DLD1 (cell line): Measurements from ENCODE around the gene C10orf67.
"Not testable (repeated sequence)": the region's sequence is repeated elsewhere in the genome, so short reads cannot be mapped to it uniquely, and the experiment has no call there.

Experiments used
- in situ Hi-C: cut with HindIII; loops from 2 replicates; pipeline ENCODE4 v1.10.0; 2017; ENCODE audit warnings: low sequenced_read_pairs

The C10orf67 gene

DNA sequence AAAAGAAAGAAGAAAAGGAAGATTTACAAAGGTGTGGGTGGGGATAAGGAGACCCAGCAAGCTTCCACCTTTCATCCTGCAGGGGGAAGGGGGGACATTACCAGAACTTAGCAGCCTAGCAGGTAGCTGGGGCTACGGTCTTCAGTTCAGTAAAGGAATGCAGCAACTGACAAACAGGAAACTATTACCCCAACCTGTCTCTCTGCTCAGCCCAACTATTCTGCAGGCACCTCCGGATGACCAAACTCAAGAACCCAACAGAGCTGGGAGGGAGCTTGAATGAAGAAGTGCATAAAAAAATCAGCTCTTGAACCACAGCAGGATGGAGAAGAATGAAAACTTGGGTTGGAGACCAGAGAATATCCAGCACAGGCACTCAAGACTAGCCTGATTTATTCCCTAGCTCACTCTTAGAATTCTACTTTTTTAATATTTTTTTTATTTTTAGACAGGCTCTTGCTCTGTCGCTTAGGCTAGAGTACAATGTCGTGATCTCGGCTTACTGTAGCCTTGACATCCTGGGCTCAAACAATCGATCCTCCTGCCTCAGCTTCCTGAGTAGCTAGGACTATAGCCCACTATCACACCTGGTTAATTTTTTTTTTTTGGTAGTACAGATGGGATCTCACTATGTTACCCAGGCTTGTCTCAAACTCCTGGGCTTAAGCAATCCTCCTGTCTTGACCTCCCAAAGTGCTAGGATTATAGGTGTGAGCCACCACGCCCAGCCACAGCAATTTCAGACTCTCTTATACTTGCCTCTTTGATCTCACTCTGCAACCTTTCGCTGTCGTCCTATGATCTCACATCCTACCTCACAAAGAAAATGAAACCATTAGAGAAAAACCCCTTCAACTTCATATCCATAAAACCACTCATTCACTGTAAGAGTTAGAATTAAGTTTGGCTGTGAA, 18.5 kb upstream of the C10orf67 start:
- in situ Hi-C loops = no loop called here

DNA sequence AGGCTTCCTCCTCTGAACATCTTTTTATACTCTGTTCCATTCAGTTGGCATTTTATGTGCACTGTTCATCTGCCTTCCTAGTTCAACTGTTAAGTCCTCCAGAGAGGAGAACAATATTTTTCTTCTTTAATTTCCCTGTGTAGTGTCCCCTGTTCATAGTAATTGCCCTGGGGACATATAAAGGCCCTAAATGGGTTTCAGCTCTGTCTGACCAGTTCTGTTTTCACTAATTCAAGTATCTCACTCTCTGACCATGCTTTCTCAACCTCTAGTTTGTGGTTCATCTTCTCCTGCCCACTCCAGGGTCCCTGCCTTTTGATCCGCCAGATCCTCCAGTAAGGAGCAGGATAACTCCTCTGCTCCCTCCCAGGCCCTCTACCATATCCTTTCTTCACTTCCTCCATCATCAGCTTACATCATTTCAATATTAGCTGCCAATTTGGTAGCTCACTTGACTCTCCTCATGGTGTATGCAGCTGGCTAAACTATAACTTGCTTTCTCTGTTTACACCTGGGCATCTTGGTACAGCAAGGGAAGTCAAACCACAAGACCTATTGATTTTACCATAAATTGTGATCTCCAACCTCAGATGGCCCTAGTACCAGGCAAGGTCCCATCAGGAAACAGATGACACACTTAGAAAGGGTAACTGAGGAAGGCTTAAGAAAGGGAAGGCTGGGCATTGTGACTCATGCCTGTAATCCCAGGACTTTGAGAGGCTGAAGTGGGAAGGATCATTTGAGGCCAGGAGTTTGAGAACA, 17.7 kb upstream of the C10orf67 start:
- in situ Hi-C loops = no loop called here

DNA sequence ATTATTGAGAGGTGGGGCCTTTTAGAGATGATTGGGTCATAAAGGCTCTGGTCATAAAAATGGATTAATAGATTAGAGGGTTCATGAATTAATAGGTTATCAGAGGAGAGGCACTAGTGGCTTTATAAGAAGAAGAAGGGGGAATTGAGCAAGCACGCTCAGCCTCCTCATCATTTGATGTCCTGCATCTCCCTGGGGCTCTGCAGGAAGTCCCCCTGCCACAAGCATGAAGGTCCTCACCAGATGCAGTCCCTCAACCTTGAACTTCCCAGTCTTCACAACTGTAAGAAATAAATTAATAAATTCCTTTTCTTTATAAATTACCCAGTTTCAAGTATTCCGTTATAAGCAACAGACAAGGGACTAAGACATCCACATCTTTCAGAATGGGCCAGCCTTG, 17.1 kb upstream of the C10orf67 start:
- in situ Hi-C loops = no loop called here

DNA sequence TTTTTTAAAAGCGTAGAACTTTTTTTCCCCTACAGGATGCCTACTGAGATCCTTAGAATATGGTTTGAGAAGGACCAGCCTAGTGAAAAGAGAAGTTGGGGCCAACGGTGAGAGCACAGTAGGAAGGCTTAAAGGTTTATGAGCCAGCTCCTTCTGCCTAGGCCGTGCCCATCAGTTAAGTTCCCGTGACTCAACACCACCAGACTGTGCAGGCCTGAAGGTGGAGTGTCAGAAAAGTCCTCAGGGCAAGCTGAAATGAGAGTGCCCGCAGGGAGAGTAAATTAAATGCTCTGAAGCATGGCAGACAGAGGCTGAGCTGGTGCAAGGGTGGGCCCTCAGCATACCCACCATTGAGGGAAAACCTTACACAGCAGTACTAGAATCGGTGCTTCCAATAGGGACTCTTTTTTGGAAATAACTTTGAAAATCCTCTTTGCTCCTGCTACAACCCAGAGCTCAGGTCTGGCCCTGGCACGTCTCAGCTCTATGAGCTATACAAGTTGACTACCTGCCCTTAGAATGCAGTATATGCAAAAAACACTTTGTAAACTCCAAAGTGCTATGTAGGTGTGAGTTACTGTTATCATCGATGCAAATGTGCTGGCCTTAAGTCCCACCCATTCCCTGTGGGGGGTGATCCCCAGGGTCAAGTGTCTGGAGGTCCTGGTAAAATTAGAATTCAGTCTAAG, 15.2 kb upstream of the C10orf67 start:
- in situ Hi-C loops = no loop called here

DNA sequence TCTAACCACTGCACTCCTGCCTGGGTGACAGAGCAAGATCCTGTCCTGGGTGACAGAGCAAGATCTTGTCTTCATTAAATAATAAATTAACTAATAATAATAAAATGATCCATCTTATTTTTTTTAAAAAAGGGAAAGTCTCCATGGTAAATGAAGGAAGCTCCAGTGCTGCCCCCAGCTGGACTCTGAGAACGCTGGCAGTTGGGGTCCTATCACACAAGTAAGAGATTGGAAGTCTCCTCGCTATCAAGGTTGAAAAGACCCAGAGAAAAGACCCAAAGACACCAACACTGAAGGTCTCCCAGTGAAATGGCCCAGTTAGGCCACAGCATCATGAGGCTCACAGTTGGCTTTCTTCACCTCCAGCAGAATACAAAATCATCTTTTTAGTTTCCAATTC, 13.8 kb upstream of the C10orf67 start:
- in situ Hi-C loops = no loop called here

DNA sequence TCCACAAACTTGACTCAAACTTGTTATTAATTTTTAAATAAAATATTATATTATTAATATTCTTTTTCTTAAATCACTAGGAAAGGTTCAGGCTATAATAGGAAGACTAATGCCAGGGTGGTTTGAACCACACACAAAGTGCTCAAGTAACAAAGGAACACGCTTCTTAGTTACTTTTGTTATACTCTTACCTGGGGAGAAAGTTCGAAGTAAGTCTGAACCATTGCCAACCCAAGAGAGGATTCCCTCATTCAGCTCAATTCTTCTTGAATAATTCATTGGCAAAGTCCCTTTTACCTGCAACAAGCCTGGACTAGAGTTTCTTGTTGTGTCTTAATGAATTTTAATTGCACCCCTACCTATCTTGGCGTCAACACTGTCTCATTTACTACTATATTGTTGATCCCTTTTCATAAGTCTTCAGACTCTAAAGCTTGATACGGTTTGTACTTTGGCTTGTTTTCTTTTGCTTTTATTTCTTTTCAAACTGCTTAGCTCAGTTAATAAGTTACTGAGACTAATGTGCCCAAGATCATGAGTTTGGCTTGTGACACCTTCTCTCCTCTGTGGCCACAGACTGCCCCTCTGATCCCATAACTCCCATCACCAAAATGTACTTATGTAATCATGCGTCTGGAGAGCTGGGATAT, 10.2 kb upstream of the C10orf67 start:
- in situ Hi-C loops = no loop called here

DNA sequence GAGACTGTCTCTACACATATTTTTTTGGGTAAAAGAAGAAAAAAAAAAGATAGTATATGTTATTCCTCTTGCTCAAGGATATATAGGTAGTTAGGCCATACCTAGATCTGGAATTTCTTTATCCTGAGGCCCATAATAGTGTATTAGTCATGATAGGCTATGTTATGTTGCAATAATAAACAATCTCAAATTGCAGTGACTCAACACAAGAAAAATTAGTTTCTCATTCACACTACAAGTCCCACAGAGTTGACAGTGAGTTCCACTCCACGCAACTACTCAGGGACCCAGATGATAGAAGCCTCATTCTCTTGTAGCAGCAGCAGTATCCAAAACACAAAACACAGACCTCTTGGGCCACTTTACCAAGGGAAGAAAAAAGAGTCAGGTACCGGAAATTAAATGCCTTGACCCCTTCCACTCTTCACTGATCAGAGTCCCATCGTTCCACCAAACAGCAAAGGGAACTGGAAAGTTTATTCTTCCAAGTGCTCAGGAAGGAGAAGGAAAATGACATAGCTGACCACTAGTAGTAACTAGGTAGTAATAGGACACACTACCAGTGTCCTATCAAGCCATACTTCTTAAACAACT, 7.4 kb upstream of the C10orf67 start:
- in situ Hi-C loops = no loop called here

DNA sequence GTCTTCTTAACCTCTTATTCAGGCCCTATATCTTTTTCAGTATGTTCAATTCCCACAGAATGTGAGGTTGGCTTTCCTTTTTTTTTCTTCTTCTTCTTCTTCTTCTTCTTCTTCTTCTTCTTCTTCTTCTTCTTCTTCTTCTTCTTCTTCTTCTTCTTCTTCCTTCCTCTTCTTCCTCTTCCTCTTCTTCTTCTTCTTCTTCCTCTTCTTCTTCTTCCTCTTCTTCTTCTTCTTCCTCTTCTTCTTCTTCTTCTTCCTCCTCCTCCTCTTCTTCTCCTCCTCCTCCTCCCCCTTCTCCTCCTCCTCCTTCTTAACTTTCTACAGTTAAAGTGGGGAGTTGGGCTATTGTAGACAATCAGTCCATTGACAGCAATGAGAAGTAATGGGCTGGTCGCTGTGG, 6.1 kb upstream of the C10orf67 start:
- in situ Hi-C loops = not testable (repeated sequence)

DNA sequence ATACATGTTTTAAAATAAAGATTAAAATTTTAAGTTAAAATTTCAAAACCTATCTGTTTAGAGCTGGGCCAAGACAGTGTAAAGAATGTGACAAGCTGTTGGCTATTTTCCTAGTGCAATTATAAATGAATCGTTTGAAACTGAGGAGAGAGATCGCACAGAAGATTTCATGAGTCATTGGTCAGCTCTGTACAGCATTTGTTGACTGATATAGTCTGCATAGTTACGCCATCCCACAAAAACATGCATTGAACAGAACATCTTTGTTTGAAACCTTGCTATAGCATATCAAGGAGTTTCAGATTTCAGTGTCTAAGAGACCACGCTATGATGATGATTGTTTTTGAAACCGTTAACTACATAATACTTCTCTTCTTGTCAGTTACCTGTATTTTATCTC, 1.3 kb upstream of the C10orf67 start:
- in situ Hi-C loops = no loop called here

DNA sequence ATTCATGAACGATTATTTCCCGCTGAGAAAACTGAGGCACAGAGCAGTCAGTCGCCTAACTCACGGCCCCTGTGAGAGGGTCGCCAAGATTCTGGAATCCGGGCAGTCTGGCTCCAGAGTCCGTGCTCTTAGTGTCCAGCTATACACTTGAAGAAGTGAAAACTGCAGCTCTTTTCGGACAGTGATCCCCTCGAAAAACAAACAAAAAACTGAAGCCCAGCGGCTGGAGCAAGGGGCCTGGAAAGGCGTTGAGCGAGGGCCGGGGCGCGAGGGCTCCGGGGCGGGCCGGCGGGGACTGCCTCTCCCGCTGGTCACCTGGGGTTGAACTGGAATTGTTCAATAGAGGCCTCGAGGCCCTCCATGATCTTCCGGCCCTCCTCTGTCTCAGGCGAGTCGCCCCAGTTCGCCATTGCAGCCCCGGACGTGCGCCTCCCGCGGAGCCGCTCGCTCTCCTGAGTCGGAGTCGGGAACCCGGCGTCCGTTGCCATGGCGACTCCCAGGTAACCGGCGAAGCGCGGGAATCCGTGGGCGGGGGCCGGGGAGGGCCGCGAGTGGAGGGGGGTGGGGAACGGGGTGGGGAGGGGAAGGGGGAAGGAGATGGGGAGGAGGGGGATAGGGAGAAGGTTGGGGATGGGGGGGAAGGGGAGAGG, 881 bp downstream of the C10orf67 start:
- in situ Hi-C loops = no loop called here

DNA sequence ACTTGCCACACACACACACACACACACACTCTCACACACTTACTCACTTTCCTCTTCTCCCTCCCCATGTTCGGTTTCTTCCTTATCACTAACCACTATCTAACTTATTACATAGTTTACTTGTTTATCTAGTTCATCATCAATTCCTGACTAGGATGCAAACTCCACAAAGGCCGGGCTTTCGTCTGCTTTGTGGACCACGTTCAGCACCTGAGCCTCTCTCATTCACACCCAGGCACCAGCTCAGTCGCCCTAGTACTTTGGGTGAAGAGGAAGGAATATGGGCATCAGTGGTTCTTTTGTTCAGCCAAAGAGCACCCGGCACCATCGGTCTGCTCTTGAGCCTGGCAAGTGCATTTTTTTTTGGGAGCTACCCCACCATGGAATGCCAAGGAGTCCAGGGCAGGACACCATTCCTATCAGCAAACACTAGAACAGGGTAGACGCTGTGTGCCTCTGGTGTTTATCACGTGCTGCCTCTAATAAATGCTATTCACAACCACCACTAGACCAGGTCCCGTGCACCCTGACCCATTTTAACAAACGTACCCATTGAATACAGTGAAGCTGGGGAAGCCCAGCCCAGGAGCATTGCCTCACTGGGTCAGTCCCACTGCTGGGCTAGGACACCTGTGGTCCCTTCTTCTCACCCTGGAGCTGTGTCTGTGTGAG, 2.2 kb downstream of the C10orf67 start:
- in situ Hi-C loops = no loop called here

DNA sequence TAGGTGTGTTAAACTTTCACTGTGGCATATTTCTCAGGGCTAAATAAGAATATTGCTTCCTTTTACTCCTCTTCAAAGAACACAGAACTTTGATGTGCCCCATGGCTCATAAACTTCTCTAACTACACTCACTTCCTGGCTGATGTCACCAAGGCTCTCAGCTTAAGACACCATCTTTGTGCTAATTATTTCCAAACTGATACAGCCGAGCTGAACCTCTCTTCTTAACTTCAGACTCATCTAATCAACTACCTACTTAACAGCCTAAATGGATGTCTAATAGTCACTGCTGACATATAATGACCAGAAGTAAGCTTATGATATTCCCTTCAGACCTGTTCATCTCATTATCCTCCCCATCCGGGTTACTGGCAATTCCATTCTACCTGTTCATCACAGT, 3.6 kb downstream of the C10orf67 start:
- in situ Hi-C loops = no loop called here

DNA sequence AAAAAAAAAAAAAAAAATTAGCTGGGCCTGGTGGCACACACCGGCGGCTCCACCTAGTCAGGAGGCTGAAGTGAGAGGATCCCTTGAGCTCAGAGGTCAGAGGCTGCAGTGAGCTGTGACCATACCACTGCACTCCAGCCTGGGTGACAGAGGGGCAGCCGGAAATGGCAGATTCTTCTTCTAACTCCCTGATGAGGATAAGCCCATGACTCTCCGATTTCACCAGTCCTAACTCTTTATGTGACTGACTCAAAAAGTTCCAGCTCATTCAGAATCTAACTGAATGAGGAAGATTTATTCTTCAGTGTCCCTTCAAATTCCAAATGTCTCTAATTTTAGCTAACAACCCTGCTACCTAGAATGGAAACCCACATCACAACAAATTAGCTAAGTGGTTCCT, 4.2 kb downstream of the C10orf67 start:
- in situ Hi-C loops = no loop called here

DNA sequence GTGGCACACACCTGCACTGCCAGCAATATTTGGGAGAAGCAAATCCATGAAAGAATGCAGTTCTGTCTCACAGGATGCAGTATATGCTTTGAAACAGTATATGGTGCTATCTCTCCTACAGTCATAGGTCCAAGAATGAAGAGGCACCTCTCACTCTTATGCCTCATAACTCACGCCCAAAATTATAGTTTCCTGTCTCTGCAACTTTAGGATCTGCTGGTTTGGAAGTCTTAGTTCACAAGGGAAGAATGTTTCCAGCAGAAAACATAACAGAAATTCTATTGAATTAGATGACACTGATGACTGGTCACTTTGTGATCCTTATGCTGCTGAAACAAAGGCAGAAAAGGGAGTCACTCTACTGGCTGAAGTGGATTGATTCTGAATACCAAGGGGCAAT, 5.7 kb downstream of the C10orf67 start:
- in situ Hi-C loops = no loop called here

DNA sequence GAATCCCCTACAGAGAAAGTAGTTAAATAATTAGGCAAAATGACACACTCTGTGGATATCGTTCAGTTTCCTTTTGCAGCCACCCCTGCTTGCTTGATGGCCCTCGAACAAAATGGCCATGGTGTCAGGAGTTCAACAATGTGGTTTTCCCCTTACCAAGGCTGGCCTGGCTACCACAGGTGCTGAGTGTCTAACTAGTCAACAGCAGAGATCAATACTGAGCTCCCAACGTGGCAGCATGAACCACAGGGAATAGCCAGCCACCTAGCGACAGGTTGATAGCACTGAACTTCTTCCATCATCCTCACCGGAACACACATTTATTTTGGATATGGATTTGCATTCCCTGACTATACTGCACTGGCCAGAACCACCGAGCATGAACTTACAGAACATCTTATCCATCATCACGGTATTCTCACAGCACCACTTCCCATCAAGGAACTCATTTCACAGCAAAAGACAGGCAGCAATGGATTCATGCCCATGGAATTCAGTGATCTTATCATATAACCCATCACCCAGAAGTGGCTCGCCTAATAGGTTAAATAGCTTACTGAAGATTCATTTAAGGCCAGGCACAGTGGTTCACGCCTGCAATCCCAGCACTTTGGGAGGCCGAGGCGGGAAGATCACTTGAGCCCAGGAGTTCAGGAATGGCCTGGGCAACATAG, 6.3 kb downstream of the C10orf67 start:
- in situ Hi-C loops = no loop called here

DNA sequence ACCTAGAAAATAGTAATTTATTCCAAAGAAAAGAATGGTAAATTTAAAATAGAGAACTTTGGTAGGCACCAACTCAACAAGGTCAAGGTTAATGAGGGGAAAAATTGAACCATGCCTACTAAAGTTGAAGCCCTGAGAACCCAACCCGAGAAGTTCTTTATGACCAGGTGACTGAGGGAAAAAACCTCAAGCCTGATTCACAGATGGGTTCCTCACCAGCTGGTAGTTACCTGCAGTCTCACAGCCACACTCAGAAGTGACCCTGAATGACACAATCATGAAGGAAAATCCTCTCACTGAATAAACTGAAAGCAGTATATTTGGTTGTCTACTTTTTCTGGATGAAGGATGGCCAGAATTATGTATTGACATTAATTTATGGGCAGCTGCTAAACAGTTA, 7.0 kb downstream of the C10orf67 start:
- in situ Hi-C loops = no loop called here

DNA sequence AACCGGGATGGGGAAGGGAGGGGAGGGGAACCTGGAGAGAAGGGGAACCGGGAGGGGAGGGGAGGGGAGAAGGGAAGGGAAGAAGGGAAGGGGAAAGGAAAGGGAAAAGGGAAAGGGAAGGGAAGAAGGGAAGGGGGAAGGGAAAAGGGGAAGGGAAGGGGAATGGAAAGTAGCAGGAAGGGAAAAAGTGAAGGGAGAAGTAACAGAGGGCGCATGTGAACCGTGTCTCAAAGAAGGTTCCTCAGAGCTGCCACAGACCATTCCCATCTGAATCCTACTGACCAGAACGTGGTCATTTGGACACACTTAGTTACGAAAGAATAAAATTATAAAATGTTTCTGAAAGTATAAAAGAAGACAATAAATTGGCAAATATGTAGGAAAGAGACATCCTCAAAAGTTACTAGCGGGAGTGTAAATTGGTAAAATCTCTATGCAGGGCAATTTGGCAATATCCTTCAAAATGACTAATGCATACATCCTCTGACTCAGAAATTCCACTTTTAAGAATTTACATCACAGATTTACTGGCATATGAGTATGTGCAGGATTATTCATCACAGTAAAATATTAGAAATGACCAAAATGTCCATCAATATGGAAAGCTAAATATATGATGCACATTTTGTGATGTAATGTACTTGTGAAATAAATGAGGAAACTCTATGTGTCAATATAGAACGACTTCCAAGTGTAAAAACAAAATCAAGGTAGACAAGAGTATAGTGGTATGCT, 12.9 kb downstream of the C10orf67 start:
- in situ Hi-C loops = no loop called here

DNA sequence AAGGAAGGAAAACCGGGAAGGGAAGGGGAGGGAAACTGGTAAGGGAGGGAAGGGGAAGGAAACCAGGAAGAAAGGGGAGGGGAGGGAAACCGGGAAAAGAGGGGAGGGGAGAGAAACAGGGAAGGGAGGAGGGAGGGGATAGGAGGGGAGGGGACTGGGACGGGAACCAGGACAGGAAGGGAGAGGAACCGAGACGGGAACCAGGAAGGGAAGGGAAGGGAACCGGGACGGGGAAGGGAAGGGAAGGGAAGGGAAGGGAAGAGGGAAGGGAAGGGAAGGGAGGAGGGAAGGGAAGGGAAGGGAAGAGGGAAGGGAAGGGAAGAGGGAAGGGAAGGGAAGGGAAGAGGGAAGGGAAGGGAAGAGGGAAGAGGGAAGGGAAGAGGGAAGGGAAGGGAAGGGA, 13.6 kb downstream of the C10orf67 start:
- in situ Hi-C loops = no loop called here
